Liver (tissue), 9 donors: ENCODE data around the gene ATG16L1. TPM values are rescaled to one million over a fixed set of nuclear protein-coding genes. Genes with fewer than 3 reads are reported as not detected.

Source experiments
- DNase-seq: peaks from one replicate; pipeline ENCODE4 v3.0.0-alpha.2; 2017; ENCODE audit warnings: low spot score
- H3K27ac ChIP-seq, 2 donors: one replicate each; pipeline ENCODE4 v1.7.0; 2013; ENCODE audit warnings: inconsistent platforms in 2 of 2, low read length in 2 of 2, control low read depth in 1 of 2, low read depth in 1 of 2, mild to moderate bottlenecking in 1 of 2
- H3K27me3 ChIP-seq, 4 donors: one replicate each; pipeline versions ENCODE4 v1.6.1 to v1.7.0; 2013; ENCODE audit warnings: low read length in 3 of 4, inconsistent platforms in 1 of 4, mild to moderate bottlenecking in 1 of 4, moderate library complexity in 1 of 4; ENCODE audit not compliant: control insufficient read depth in 4 of 4, insufficient read depth in 4 of 4
- H3K36me3 ChIP-seq, 4 donors: one replicate each; pipeline versions ENCODE4 v1.6.1 to v1.7.0; 2013; ENCODE audit warnings: low read length in 3 of 4, mild to moderate bottlenecking in 3 of 4, low read depth in 1 of 4, moderate library complexity in 1 of 4; ENCODE audit not compliant: control insufficient read depth in 4 of 4, insufficient read depth in 3 of 4
- H3K4me1 ChIP-seq, 4 donors: one replicate each; pipeline versions ENCODE4 v1.6.1 to v1.7.0; 2013; ENCODE audit warnings: low read length in 3 of 4, mild to moderate bottlenecking in 3 of 4, moderate library complexity in 1 of 4; ENCODE audit not compliant: control insufficient read depth in 4 of 4, insufficient read depth in 4 of 4
- H3K4me3 ChIP-seq, 3 donors: one replicate each; pipeline versions ENCODE4 v1.6.1 to v1.7.0; 2013; ENCODE audit warnings: low read length in 3 of 3, control low read depth in 1 of 3, low read depth in 1 of 3, mild to moderate bottlenecking in 1 of 3
- H3K9ac ChIP-seq, 2 donors: one replicate each; pipeline ENCODE4 v1.7.0; 2013; ENCODE audit warnings: low read length in 2 of 2, mild to moderate bottlenecking in 2 of 2, moderate library complexity in 2 of 2, control low read depth in 1 of 2, low read depth in 1 of 2
- H3K9me3 ChIP-seq, 4 donors: one replicate each; pipeline versions ENCODE4 v1.6.1 to v1.7.0; 2013; ENCODE audit warnings: low read length in 3 of 4; ENCODE audit not compliant: control insufficient read depth in 4 of 4
- FOXA1 ChIP-seq: IDR thresholded peaks from 2 replicates; pipeline ENCODE4 v1.6.1; 2016; ENCODE audit warnings: antibody characterized with exemption
- FOXA2 ChIP-seq: IDR thresholded peaks from 2 replicates; pipeline ENCODE4 v1.6.1; 2016; ENCODE audit warnings: antibody characterized with exemption
- GABPA ChIP-seq, 2 donors: IDR thresholded peaks in 1 of 2; conservative IDR thresholded peaks in 1 of 2; 2 replicates each; pipeline ENCODE4 v1.6.1; 2016; ENCODE audit warnings: antibody characterized with exemption in 2 of 2, mild to moderate bottlenecking in 1 of 2, moderate library complexity in 1 of 2
- HNF4A ChIP-seq, 2 donors: conservative IDR thresholded peaks; 2 replicates each; pipeline ENCODE4 v1.6.1; 2016; ENCODE audit warnings: antibody characterized with exemption in 2 of 2, mild to moderate bottlenecking in 2 of 2
- HNF4G ChIP-seq: IDR thresholded peaks from 2 replicates; pipeline ENCODE4 v1.6.1; 2016; ENCODE audit warnings: antibody characterized with exemption
- JUND ChIP-seq, 2 donors: IDR thresholded peaks; 2 replicates each; pipeline ENCODE4 v1.6.1; 2016; ENCODE audit warnings: antibody characterized with exemption in 2 of 2
- MAX ChIP-seq: IDR thresholded peaks from 2 replicates; pipeline ENCODE4 v1.6.1; 2016; ENCODE audit warnings: antibody characterized with exemption
- NR2F2 ChIP-seq: IDR thresholded peaks from 2 replicates; pipeline ENCODE4 v1.6.1; 2016; ENCODE audit warnings: antibody characterized with exemption
- RAD21 ChIP-seq, 2 donors: IDR thresholded peaks; 2 replicates each; pipeline ENCODE4 v1.6.1; 2016; ENCODE audit warnings: antibody characterized with exemption in 2 of 2, mild to moderate bottlenecking in 2 of 2
- REST ChIP-seq: IDR thresholded peaks from 2 replicates; pipeline ENCODE4 v1.6.1; 2016; ENCODE audit warnings: antibody characterized with exemption, mild to moderate bottlenecking
- RXRA ChIP-seq, 2 donors: IDR thresholded peaks; 2 replicates each; pipeline ENCODE4 v1.6.1; 2017 to 2018; ENCODE audit warnings: antibody characterized with exemption in 2 of 2, mild to moderate bottlenecking in 1 of 2
- SP1 ChIP-seq: IDR thresholded peaks from 2 replicates; pipeline ENCODE4 v1.6.1; 2018; ENCODE audit warnings: antibody characterized with exemption, mild to moderate bottlenecking
- YY1 ChIP-seq: IDR thresholded peaks from 2 replicates; pipeline ENCODE4 v1.6.1; 2016; ENCODE audit warnings: antibody characterized with exemption, mild to moderate bottlenecking
- WGBS: extraction: QIAGEN DNeasy Blood & Tissue Kit; methylation state at CpG from one replicate; pipeline ENCODE4 v1.1.7; 2013; 5-methylcytosine and 5-hydroxymethylcytosine counted together
- polyA plus RNA-seq, 2 donors: library from polyadenylated mRNA; stranded (reverse) in 1 of 2; unstranded in 1 of 2; fragments of 200-250 nt in 1 of 2; fragments of >200 nt in 1 of 2; fragmentation: Nextera tagmentation in 1 of 2; extraction: Ambion mirVana in 1 of 2; gene quantifications; one replicate each; pipeline versions ENCODE4 v1.2.1 to v1.2.3, GENCODE V29; 2013 to 2015
- total RNA-seq, 2 donors: library from RNA; depleted of rRNA; stranded (reverse); fragments of >200 nt; gene quantifications; one replicate each; pipeline ENCODE4 v1.2.3, GENCODE V29; 2014
- TF ChIP-seq, protein P1 (sequence below): fragments of 150-350 bp; IDR thresholded peaks from 2 replicates; pipeline ENCODE4 v1.5.1; 2017; ENCODE audit warnings: improper control_type of control experiment, low read depth, low read length; ENCODE audit not compliant: missing input control
- TF ChIP-seq, protein P2 (sequence below): IDR thresholded peaks from 2 replicates; pipeline ENCODE4 v1.6.1; 2016; ENCODE audit warnings: antibody characterized with exemption
- donor health status: healthy.
- donor health status: healthy.
- donor health status: healthy.
- donor health status: healthy.
- donor health status: healthy.

ATG16L1 gene
- total and polyA plus RNA-seq, 4 donors = 6.4 to 22.8 (median 15.7) TPM

DNA sequence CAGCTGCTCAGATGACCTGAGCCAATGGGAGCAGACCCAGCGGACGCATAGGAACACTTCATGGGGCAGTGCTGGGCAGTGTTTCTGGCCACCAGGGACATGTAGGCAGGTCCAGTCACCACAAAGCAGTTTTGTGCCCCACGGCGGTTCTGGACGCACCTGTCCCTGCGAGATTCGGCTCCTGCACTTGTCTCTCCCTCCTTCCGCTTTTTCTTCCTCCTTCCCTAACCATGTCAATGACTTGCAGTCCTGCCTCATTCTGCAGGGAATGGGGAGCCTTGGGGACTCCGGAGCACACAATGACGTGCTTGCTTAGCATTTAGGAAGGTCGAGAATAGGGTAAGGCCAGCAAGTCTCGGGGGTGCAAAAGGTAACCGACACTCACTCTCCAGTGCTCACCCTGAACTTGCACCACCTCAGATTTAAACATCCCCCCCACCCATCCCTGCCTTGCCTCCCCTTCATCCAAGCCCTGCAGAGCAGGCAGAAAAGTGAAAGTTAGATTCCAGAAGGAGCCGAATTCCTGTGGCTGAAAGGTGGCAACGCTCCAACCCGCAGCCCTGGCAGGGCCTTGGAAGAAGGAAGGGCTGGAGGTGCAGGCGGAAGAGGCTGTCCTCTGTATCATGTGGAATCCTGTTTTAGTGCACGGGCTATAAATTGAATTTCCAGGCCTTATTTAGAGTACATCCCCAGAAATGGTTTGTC lies 40.5 kb upstream of the ATG16L1 start:
- Histone ChIP-seq H3K36me3 (peaks cover 0 to 2% (median 0%) of the 10 kb centered on the region in 4 donors), H3K27me3 (no peaks in the 10 kb centered on the region), H3K4me3 (no peak overlapping the region), H3K27ac (no peak overlapping the region), H3K4me1 (no peaks in the 10 kb centered on the region), H3K9me3 (no peaks in the 10 kb centered on the region), H3K9ac (no peak overlapping the region)
- DNase-seq = no peak
- 72% methylated on average over 18 of the region's 18 CpGs for WGBS
- no peak for TF ChIP-seq RXRA (IDR thresholded peaks at IDR 0.05)
- TF ChIP-seq MAX = no peak
- TF ChIP-seq FOXA1 = no peak
- no peak for TF ChIP-seq HNF4G
- no peak for TF ChIP-seq NR2F2
- TF ChIP-seq, protein P1, sequence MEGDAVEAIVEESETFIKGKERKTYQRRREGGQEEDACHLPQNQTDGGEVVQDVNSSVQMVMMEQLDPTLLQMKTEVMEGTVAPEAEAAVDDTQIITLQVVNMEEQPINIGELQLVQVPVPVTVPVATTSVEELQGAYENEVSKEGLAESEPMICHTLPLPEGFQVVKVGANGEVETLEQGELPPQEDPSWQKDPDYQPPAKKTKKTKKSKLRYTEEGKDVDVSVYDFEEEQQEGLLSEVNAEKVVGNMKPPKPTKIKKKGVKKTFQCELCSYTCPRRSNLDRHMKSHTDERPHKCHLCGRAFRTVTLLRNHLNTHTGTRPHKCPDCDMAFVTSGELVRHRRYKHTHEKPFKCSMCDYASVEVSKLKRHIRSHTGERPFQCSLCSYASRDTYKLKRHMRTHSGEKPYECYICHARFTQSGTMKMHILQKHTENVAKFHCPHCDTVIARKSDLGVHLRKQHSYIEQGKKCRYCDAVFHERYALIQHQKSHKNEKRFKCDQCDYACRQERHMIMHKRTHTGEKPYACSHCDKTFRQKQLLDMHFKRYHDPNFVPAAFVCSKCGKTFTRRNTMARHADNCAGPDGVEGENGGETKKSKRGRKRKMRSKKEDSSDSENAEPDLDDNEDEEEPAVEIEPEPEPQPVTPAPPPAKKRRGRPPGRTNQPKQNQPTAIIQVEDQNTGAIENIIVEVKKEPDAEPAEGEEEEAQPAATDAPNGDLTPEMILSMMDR = no peak
- TF ChIP-seq YY1 = no peak

- WGBS = 86% methylated on average over 3 of the region's 3 CpGs
- H3K27me3 ChIP-seq = no peaks in the 10 kb centered on the region
- H3K36me3 ChIP-seq = peaks cover 0 to 2% (median 0%) of the 10 kb centered on the region in 4 donors
- TF ChIP-seq GABPA (IDR thresholded peaks at IDR 0.05 in 1 of 2, conservative IDR thresholded peaks at IDR 0.05 in 1 of 2) (no peak), FOXA2 (no peak), YY1 (no peak), HNF4G (no peak), FOXA1 (no peak), HNF4A (conservative IDR thresholded peaks at IDR 0.05) (no peak), MAX (no peak), JUND (IDR thresholded peaks at IDR 0.05) (no peak), RAD21 (IDR thresholded peaks at IDR 0.05) (no peak), NR2F2 (no peak), SP1 (no peak), REST (no peak), RXRA (IDR thresholded peaks at IDR 0.05) (no peak)
- TF ChIP-seq, protein P2, sequence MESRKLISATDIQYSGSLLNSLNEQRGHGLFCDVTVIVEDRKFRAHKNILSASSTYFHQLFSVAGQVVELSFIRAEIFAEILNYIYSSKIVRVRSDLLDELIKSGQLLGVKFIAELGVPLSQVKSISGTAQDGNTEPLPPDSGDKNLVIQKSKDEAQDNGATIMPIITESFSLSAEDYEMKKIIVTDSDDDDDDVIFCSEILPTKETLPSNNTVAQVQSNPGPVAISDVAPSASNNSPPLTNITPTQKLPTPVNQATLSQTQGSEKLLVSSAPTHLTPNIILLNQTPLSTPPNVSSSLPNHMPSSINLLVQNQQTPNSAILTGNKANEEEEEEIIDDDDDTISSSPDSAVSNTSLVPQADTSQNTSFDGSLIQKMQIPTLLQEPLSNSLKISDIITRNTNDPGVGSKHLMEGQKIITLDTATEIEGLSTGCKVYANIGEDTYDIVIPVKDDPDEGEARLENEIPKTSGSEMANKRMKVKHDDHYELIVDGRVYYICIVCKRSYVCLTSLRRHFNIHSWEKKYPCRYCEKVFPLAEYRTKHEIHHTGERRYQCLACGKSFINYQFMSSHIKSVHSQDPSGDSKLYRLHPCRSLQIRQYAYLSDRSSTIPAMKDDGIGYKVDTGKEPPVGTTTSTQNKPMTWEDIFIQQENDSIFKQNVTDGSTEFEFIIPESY = no peak
- no peak overlapping the region for H3K4me3 ChIP-seq
- H3K9ac ChIP-seq = no peak overlapping the region
- H3K9me3 ChIP-seq = no peaks in the 10 kb centered on the region
- H3K4me1 ChIP-seq = no peaks in the 10 kb centered on the region
- no peak for DNase-seq
- H3K27ac ChIP-seq = no peak overlapping the region
Measured at GRCh38 chr2:233211548-233211895, 40.0 kb upstream of the ATG16L1 start.
